Type B pancreatic cell (in vitro differentiated cells): ENCODE results near the gene ACOX1. TPM values are rescaled to one million over a fixed set of nuclear protein-coding genes. Genes with fewer than 3 reads are reported as not detected.

ENCODE experiments used
- DNase-seq: peaks from one replicate; pipeline ENCODE4 v3.0.0; 2021; ENCODE audit warnings: mixed read lengths; ENCODE audit not compliant: unreplicated experiment; ENCODE audit errors: extremely low spot score
- H3K27ac Mint-ChIP-seq: 2 replicates; pipeline ENCODE4 v1.8.0; 2021; ENCODE audit warnings: mild to moderate bottlenecking, mixed read lengths
- H3K27me3 Mint-ChIP-seq: 2 replicates; pipeline ENCODE4 v1.8.0; 2021; ENCODE audit warnings: mixed read lengths
- H3K36me3 Mint-ChIP-seq: 2 replicates; pipeline ENCODE4 v1.8.0; 2021; ENCODE audit warnings: mixed read lengths
- H3K4me1 Mint-ChIP-seq: one replicate; pipeline ENCODE4 v1.8.0; 2021; ENCODE audit warnings: mixed read lengths; ENCODE audit not compliant: unreplicated experiment
- H3K4me3 Mint-ChIP-seq: 2 replicates; pipeline ENCODE4 v1.8.0; 2021; ENCODE audit warnings: mild to moderate bottlenecking, mixed read lengths
- H3K9me3 Mint-ChIP-seq: 2 replicates; pipeline ENCODE4 v1.8.0; 2021; ENCODE audit warnings: mixed read lengths
- CTCF ChIP-seq: fragments of 200-600 bp; sonication (generic); conservative IDR thresholded peaks from 2 replicates; pipeline ENCODE4 v1.5.0; 2021; ENCODE audit warnings: antibody characterized with exemption, mild to moderate bottlenecking
- total RNA-seq: library from RNA; stranded (reverse); gene quantifications from 2 replicates; pipeline ENCODE4 v1.2.1, GENCODE V29; 2021; ENCODE audit warnings: low replicate concordance

Gene ACOX1
- total RNA-seq, 1 donor from 2014 or later, result 48.5 TPM

- Mint-ChIP-seq H3K9me3 (no peaks in the 10 kb centered on the region), H3K27ac (no peak overlapping the region), H3K4me1 (no peaks in the 10 kb centered on the region), H3K36me3 (no peaks in the 10 kb centered on the region), H3K27me3 (no peaks in the 10 kb centered on the region), H3K4me3 (no peak overlapping the region)
- no peak for TF ChIP-seq CTCF
- no peak for DNase-seq
These were observed 53.9 kb downstream of the ACOX1 start for GRCh38 chr17:75925103-75925502.

- TF ChIP-seq CTCF, result no peak
- Mint-ChIP-seq H3K9me3 (no peaks in the 10 kb centered on the region), H3K27ac (no peak overlapping the region), H3K4me3 (no peak overlapping the region), H3K27me3 (no peaks in the 10 kb centered on the region), H3K36me3 (no peaks in the 10 kb centered on the region), H3K4me1 (no peaks in the 10 kb centered on the region)
- no peak for DNase-seq
These were observed 55.7 kb downstream of the ACOX1 start for GRCh38 chr17:75922963-75923874.

- no peak overlapping the region for H3K4me3 Mint-ChIP-seq
- TF ChIP-seq CTCF, result no peak
- H3K27ac Mint-ChIP-seq, result no peak overlapping the region
- H3K9me3 Mint-ChIP-seq, result no peaks in the 10 kb centered on the region
- H3K36me3 Mint-ChIP-seq, result peaks cover under 1% of the 10 kb centered on the region
- peaks cover under 1% of the 10 kb centered on the region for H3K4me1 Mint-ChIP-seq
- no peaks in the 10 kb centered on the region for H3K27me3 Mint-ChIP-seq
- no peak for DNase-seq
These were observed 56.6 kb downstream of the ACOX1 start for GRCh38 chr17:75922173-75922961.

GRCh38 chr17:75921596-75921995, 57.4 kb downstream of the ACOX1 start:
- Mint-ChIP-seq H3K9me3 (no peaks in the 10 kb centered on the region), H3K27ac (no peak overlapping the region)

More at GRCh38 chr17:75921596-75921995, 57.4 kb downstream of the ACOX1 start:
- DNase-seq, result no peak
- Mint-ChIP-seq H3K4me1 (peaks cover 4% of the 10 kb centered on the region), H3K4me3 (no peak overlapping the region), H3K36me3 (peaks cover 4% of the 10 kb centered on the region), H3K27me3 (no peaks in the 10 kb centered on the region)
- TF ChIP-seq CTCF, result no peak
